T-helper 2 cell treated with Interferon-gamma antibody and Interleukin-4, amounts not matched to agents 100 ng/mL and 5 ng/mL, for 36 hours (primary cell): Measurements from ENCODE around the gene APOF. TPM values are rescaled to one million over a fixed set of nuclear protein-coding genes. Genes with fewer than 3 reads are reported as not detected.
"Not testable (repeated sequence)": the region's sequence is repeated elsewhere in the genome, so short reads cannot be mapped to it uniquely, and the experiment has no call there.

ENCODE experiments used
- intact Hi-C: fragments of 100-400 bp; cut with micrococcal nuclease; formaldehyde crosslinking; loops from one replicate; pipeline ENCODE4 v1.15.1; 2023
- total RNA-seq: library from RNA; stranded (reverse); gene quantifications from 2 replicates; pipeline ENCODE4 v1.2.3, GENCODE V29; 2022

APOF gene
- total RNA-seq, 1 donor from 2014 or later, result not detected

GRCh38 chr12:56334490-56334793, 28.2 kb downstream of the APOF start:
- intact Hi-C loops, result loop anchor here (1.0 to 10.0 kb wide), 3 partner anchors 26 to 300 kb away; partner anchors contain the start of genes BAZ2A, STAT2 and TIMELESS

GRCh38 chr12:56333679-56334489, 28.8 kb downstream of the APOF start, which contains the start of gene PAN2:
TSS of gene PAN2 (minus strand) at chr12:56334000. CDS start at chr12:56333094, 906 bp downstream.
- intact Hi-C loops, result loop anchor here (1.0 to 10.0 kb wide), 5 partner anchors 18 to 301 kb away; partner anchors contain the start of genes BAZ2A, CS, STAT2 and TIMELESS

- intact Hi-C loops, result loop anchor here (1.0 to 10.0 kb wide), 3 partner anchors 17 to 302 kb away; partner anchors contain the start of genes BAZ2A and CS
These were observed 29.4 kb downstream of the APOF start for GRCh38 chr12:56333197-56333678.

- intact Hi-C loops, result loop anchor here (1.0 to 10.0 kb wide), 3 partner anchors 16 to 302 kb away; partner anchors contain the start of genes BAZ2A and CS
These were observed 30.0 kb downstream of the APOF start for GRCh38 chr12:56332512-56333196.

- intact Hi-C loops, result loop anchor here (10.0 kb wide), 1 partner anchor 304 kb away; the partner anchor contains the start of gene BAZ2A
These were observed 31.6 kb downstream of the APOF start for GRCh38 chr12:56330936-56331490.

GRCh38 chr12:56326533-56326932, 36.1 kb downstream of the APOF start:
- intact Hi-C loops, result no loop called here

GRCh38 chr12:56326126-56326525, 36.5 kb downstream of the APOF start:
- intact Hi-C loops, result no loop called here

GRCh38 chr12:56324206-56324605, 38.5 kb downstream of the APOF start:
- intact Hi-C loops, result no loop called here

GRCh38 chr12:56321610-56322009, 41.0 kb downstream of the APOF start:
- intact Hi-C loops, result not testable (repeated sequence)

- intact Hi-C loops, result no loop called here
These were observed 41.6 kb downstream of the APOF start for GRCh38 chr12:56321027-56321426.

GRCh38 chr12:56317675-56318074, 45.0 kb downstream of the APOF start:
- intact Hi-C loops, result loop anchor here (5.0 kb wide), 1 partner anchor 50 kb away; the partner anchor contains the start of gene COQ10A

- intact Hi-C loops, result loop anchor here (1.0 to 5.0 kb wide), 8 partner anchors 16 to 198 kb away; partner anchors contain the start of genes COQ10A, CS, NABP2 and PAN2
These were observed 46.8 kb downstream of the APOF start, which contains the start of gene CNPY2 for GRCh38 chr12:56315622-56316473. TSS of gene CNPY2 (minus strand) at chr12:56315988. CDS start at chr12:56315217, 771 bp downstream.

- intact Hi-C loops, result loop anchor here (5.0 kb wide), 1 partner anchor 48 kb away; the partner anchor contains the start of gene COQ10A
These were observed 47.4 kb downstream of the APOF start for GRCh38 chr12:56315249-56315621.

- intact Hi-C loops, result no loop called here
These were observed 51.7 kb downstream of the APOF start for GRCh38 chr12:56311003-56311402.

Other genes starting within 250 kb of the APOF start
- 3,715 and 3,764 TPM in 2 replicates for gene RPL41, start 246.2 kb downstream of the APOF start, total RNA-seq
- gene ZC3H10, start 244.6 kb downstream of the APOF start, total RNA-seq, result 9.3 and 9.5 TPM in 2 replicates
- gene ESYT1, start 234.6 kb downstream of the APOF start, total RNA-seq, result 362 TPM in 2 replicates
- gene MYL6B, start 210.3 kb downstream of the APOF start, total RNA-seq, result 69.9 and 70.7 TPM in 2 replicates
- 1,606 and 1,617 TPM in 2 replicates for gene MYL6, start 204.5 kb downstream of the APOF start, total RNA-seq
- gene SMARCC2, start 173.4 kb downstream of the APOF start, total RNA-seq, result 136 and 141 TPM in 2 replicates
- gene RNF41, start 140.9 kb downstream of the APOF start, total RNA-seq, result 31.7 and 32.7 TPM in 2 replicates
- gene NABP2, start 138.5 kb downstream of the APOF start, total RNA-seq, result 67.9 and 68.5 TPM in 2 replicates
- 0.86 and 1.0 TPM in 2 replicates for gene SLC39A5, start 132.8 kb downstream of the APOF start, total RNA-seq
- 55.3 and 56.1 TPM in 2 replicates for gene ANKRD52, start 104.5 kb downstream of the APOF start, total RNA-seq
- 18.6 and 19.3 TPM in 2 replicates for gene COQ10A, start 95.9 kb downstream of the APOF start, total RNA-seq
- 242 TPM in 2 replicates for gene CS, start 62.5 kb downstream of the APOF start, total RNA-seq
- 129 and 139 TPM in 2 replicates for gene CNPY2, start 46.9 kb downstream of the APOF start, total RNA-seq
- 47.4 and 51.6 TPM in 2 replicates for gene PAN2, start 28.9 kb downstream of the APOF start, total RNA-seq
- gene IL23A, start 24.0 kb downstream of the APOF start, total RNA-seq, result 8.6 and 10.1 TPM in 2 replicates
- 159 and 164 TPM in 2 replicates for gene STAT2, start 2.8 kb downstream of the APOF start, total RNA-seq
- 56.1 and 56.9 TPM in 2 replicates for gene TIMELESS, start 86.6 kb upstream of the APOF start, total RNA-seq
- not detected in 2 replicates for gene MIP, start 91.8 kb upstream of the APOF start, total RNA-seq
- 4.4 TPM in 2 replicates for gene SPRYD4, start 105.7 kb upstream of the APOF start, total RNA-seq
- gene GLS2, start 125.3 kb upstream of the APOF start, total RNA-seq, result 0.55 and 0.89 TPM in 2 replicates
- gene RBMS2, start 159.0 kb upstream of the APOF start, total RNA-seq, result 6.4 and 8.7 TPM in 2 replicates